Osteocyte (in vitro differentiated cells): ENCODE measurements around the gene RPS3. TPM values are rescaled to one million over a fixed set of nuclear protein-coding genes. Genes with fewer than 3 reads are reported as not detected.

Experiments
- DNase-seq: peaks from one replicate; pipeline ENCODE4 v3.0.0; 2021; ENCODE audit warnings: mixed read lengths; ENCODE audit not compliant: unreplicated experiment; ENCODE audit errors: extremely low spot score
- H3K27ac Mint-ChIP-seq: one replicate; pipeline ENCODE4 v1.8.0; 2021; ENCODE audit warnings: mild to moderate bottlenecking, mixed read lengths; ENCODE audit not compliant: unreplicated experiment
- H3K27me3 Mint-ChIP-seq: one replicate; pipeline ENCODE4 v1.8.0; 2021; ENCODE audit warnings: mixed read lengths; ENCODE audit not compliant: unreplicated experiment
- H3K36me3 Mint-ChIP-seq: one replicate; pipeline ENCODE4 v1.8.0; 2021; ENCODE audit warnings: mixed read lengths; ENCODE audit not compliant: unreplicated experiment
- H3K4me1 Mint-ChIP-seq: one replicate; pipeline ENCODE4 v1.8.0; 2021; ENCODE audit warnings: mixed read lengths; ENCODE audit not compliant: unreplicated experiment
- H3K4me3 Mint-ChIP-seq: one replicate; pipeline ENCODE4 v1.8.0; 2021; ENCODE audit warnings: mild to moderate bottlenecking, moderate library complexity, mixed read lengths; ENCODE audit not compliant: unreplicated experiment
- H3K9me3 Mint-ChIP-seq: one replicate; pipeline ENCODE4 v1.8.0; 2021; ENCODE audit warnings: mixed read lengths; ENCODE audit not compliant: unreplicated experiment
- total RNA-seq: library from RNA; stranded (reverse); gene quantifications from 2 replicates; pipeline ENCODE4 v1.2.1, GENCODE V29; 2021
- TF ChIP-seq, protein P1 (sequence below): fragments of 200-600 bp; sonication (generic); IDR thresholded peaks from 2 replicates; pipeline ENCODE4 v1.5.0; 2021; ENCODE audit warnings: antibody characterized with exemption, mild to moderate bottlenecking, moderate library complexity

The RPS3 gene
- total RNA-seq, 1 donor from 2014 or later: 2,093 TPM

DNA sequence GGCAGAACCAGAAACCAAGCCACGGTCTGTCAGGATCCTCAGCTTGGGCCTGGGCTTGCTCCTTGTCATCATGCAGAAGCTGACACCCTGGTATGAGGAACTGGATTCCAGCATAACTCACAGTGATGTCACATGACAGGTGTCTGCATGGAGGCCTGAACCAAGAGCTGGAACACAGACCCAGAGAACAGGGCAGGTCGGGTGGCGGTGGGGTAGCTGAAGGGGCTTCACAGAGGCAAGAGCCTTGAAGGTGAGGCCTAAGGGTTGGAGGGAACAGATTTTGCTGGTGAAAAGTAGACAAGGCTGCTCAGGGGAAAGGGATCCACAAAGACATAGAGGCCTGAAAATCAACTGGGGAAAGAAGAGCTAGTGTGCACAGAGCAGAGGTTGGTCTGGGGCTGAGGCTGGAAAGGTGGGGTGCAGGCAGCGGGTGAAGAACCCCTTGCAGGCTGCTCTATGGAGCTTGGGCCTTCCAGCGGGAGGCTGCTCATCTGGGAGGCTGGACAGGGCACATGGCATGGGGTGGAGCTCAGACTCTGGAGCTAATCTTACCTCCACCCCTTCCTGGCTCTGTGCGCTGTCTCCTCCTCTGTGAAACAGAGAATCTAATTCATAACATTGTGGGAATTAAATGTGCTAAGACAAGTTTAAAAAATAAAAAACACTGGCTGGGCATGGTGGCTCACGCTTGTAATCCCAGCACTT, 18.4 kb upstream of the RPS3 start:
- H3K27ac Mint-ChIP-seq: no peak overlapping the region
- TF ChIP-seq, protein P1, sequence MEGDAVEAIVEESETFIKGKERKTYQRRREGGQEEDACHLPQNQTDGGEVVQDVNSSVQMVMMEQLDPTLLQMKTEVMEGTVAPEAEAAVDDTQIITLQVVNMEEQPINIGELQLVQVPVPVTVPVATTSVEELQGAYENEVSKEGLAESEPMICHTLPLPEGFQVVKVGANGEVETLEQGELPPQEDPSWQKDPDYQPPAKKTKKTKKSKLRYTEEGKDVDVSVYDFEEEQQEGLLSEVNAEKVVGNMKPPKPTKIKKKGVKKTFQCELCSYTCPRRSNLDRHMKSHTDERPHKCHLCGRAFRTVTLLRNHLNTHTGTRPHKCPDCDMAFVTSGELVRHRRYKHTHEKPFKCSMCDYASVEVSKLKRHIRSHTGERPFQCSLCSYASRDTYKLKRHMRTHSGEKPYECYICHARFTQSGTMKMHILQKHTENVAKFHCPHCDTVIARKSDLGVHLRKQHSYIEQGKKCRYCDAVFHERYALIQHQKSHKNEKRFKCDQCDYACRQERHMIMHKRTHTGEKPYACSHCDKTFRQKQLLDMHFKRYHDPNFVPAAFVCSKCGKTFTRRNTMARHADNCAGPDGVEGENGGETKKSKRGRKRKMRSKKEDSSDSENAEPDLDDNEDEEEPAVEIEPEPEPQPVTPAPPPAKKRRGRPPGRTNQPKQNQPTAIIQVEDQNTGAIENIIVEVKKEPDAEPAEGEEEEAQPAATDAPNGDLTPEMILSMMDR: no peak

DNA sequence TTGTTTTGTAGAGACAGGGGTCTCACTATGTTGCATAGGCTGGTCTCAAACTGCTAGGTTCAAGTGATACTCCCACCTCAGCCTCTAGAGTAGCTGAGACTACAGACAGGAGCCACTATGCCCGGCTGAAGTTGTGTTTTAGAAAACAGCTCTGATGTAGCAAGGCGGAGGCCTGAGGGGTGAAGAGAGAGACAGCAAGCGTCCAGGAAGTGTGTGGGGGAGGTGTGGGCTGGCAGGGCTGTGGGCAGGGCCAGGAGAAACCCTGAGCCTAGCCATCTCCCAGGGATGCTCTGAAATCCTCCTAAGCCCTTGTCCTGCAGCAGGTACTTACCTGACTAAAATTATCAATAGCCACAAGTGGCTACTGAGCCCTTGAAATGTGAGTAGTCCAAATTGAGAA, 16.1 kb upstream of the RPS3 start:
- Mint-ChIP-seq H3K27me3 (no peaks in the 10 kb centered on the region), H3K4me3 (no peak overlapping the region)

More for the DNA sequence above, 18.4 kb upstream of the RPS3 start:
- H3K9me3 Mint-ChIP-seq: no peaks in the 10 kb centered on the region
- no peaks in the 10 kb centered on the region for H3K36me3 Mint-ChIP-seq
- peaks cover 6% of the 10 kb centered on the region for H3K4me1 Mint-ChIP-seq
- DNase-seq: no peak
- H3K27me3 Mint-ChIP-seq: no peaks in the 10 kb centered on the region
- no peak overlapping the region for H3K4me3 Mint-ChIP-seq

DNA sequence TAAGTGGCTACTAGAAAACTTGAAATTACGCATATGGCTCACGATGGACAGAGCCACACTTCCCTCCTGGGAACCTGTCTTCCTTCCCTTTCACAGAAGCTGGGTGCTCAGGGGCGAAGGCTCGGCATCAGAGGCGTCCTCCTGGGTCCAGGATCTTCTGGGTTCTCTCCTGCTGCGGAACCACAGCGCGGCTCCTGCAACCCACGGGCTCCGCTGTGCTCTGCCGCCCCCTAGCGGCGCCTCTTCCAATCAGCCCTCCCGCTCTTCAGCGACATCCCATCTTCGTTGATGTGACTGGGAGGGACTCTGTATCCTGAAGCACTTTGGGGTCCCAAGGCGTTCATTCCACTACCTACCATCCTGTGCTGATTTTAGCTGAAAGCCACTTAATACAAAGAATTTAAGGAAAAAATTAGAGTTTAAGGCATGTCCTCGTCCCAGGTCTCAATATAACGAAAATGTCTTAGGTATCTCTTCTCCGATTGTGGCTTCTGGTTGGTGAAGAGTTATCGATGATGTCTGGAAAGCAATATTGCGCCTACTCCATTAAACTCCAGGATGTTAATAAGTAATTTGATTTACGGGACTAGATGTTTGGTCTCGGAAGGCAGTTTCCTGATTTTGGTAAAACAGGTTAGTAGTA, 14.8 kb upstream of the RPS3 start:
- Mint-ChIP-seq H3K9me3 (no peaks in the 10 kb centered on the region), H3K27ac (no peak overlapping the region), H3K36me3 (no peaks in the 10 kb centered on the region), H3K4me3 (no peak overlapping the region), H3K27me3 (no peaks in the 10 kb centered on the region), H3K4me1 (peaks cover 21% of the 10 kb centered on the region)
- TF ChIP-seq, protein P1: peak; percentile 100
- DNase-seq: peak; percentile 89

More for the DNA sequence above, 16.1 kb upstream of the RPS3 start:
- peaks cover 21% of the 10 kb centered on the region for H3K4me1 Mint-ChIP-seq
- H3K9me3 Mint-ChIP-seq: no peaks in the 10 kb centered on the region
- H3K36me3 Mint-ChIP-seq: no peaks in the 10 kb centered on the region
- no peak for DNase-seq
- TF ChIP-seq, protein P1: no peak
- H3K27ac Mint-ChIP-seq: no peak overlapping the region

DNA sequence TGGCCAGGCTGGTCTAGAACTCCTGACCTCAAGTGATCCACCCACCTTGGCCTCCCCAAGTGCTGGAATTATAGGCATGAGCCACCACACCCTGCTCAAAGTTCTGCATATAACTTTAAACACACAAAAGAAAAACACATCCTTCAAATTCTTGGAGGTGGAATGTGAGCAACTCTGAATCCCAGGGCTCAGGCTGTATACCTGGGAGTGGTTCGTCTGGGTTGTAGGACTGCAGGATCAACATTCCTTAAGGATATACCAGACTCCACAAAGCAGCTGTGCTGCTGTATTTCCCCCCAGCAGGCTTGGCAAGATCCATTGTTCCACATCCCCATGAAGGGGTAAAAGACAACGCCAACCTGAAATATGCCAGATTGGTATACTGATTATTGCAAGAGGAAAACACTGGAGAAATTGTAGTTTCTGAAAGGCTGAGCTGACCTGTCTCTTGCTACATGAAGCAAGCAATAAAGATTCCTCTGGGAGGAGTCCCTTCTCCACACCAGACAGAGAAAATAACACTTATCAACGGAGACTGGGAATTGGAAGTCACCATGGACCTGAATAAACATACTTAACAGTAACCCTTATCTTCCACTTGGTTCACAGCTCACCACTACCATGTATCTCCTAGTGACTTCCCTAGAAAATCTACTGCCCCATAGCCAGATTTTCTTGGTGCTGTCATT, 12.2 kb upstream of the RPS3 start:
- Mint-ChIP-seq H3K27ac (peak overlapping the region; percentile 23), H3K4me1 (peaks cover 17% of the 10 kb centered on the region), H3K9me3 (no peaks in the 10 kb centered on the region), H3K27me3 (peaks cover 3% of the 10 kb centered on the region), H3K36me3 (no peaks in the 10 kb centered on the region), H3K4me3 (no peak overlapping the region)
- DNase-seq: no peak
- TF ChIP-seq, protein P1: no peak

DNA sequence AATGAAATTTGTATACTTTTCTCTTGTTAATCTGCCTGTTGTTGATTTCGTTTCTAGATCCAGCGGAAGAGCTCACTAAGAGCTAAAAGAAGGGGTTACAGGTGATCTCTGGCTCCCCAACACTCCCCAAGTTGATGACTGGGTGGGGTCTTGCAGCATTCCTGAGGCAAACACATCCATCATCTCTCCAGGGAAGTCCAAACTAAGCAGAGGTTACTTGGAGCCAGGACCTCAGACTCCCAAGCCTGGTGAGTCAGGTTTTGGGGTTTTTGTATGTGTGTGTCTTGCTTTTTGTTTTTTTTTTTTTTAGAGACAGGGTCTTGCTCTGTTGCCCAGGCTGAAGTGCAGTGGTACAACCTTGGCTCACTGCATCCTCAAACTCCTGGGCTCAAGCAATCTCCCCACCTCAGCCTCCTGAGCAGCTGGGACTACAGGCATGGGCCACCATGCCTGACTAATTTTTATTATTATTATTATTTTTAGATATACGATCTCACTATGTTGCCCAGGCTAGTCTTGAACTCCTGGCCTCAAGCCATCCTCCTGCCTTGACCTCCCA, 11.5 kb upstream of the RPS3 start:
- H3K27ac Mint-ChIP-seq: no peak overlapping the region

More for the DNA sequence above, 11.5 kb upstream of the RPS3 start:
- Mint-ChIP-seq H3K36me3 (no peaks in the 10 kb centered on the region), H3K27me3 (peaks cover 3% of the 10 kb centered on the region), H3K4me3 (no peak overlapping the region), H3K4me1 (peaks cover 17% of the 10 kb centered on the region), H3K9me3 (no peaks in the 10 kb centered on the region)
- DNase-seq: no peak
- TF ChIP-seq, protein P1: no peak
